Jurkat, Clone E6-1 (cell line): ENCODE measurements around the gene BMF.
A peak's percentile ranks its signal among the peaks of the same experiment; 100 is the strongest.

Source experiments
- DNase-seq: peaks from one replicate; pipeline ENCODE4 v3.0.0-alpha.2; 2011; ENCODE audit warnings: low read depth, low spot score
- H3K4me3 ChIP-seq: 2 replicates; pipeline ENCODE4 v1.5.1; 2011; ENCODE audit warnings: mild to moderate bottlenecking, low read length, control low read depth, moderate library complexity

The BMF gene

DNA sequence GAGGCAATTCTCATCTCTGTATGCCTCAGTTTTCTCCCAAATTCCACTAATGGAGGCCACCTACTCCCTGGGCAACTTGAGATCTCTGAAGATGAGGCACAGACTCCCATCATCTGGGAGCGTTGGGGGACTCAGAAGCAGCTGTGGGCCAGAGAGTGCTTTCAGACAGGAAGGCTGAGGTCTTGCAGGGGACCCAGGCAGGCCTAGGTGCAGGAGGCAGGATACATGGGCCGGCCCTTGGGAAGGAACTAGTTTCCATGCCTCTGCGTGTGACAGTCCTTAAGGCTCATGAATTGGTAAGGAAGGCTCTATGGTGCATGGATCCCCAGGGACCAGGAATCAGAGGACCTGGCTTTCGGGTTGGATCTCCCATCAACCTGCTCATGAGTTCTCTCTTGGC lies 14.5 kb downstream of the BMF start:
- DNase-seq: no peak
- no peak overlapping the region for H3K4me3 ChIP-seq

DNA sequence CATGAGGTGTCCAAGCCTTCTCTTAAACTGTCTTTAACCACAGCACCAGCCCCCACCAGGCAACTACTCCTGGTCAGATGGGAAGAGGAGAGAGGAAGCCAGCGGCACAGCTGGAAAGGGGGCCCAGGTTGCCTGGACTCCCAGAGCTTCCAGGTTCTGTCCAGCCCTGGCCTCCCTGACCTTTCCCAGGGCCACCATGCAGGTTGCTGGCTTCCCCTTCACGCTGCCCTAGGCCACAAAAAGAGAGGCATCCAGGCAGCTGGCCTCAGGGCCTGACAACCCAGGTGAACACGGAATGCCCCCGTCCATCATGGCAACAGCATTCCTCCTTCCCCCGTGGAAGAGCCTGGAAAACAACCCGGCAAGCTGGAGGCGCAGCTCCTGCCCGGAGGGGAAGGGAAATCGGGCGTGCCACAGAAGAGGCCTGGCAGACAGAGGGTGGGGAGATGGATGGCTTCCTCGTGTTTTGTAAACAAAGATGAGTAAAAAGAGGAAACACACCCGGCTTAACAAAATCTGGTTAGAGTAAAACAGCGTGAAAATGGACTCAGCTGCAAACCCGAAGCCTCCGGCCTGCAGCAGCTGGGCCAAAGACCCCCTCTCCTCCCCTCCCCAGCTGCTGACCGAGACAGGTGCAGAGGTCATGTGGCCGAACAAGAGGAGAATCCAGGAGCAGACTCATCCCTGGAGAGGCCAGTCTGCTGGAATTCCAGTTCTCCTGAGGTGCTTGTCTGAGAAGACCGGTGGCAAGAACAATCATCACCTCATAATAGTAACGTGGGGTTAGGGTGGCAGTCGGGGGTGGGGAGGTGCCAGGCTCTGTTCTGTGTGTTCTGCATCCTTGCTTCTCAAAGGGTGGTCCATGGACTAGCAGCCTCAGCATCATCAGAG lies 15.5 kb downstream of the BMF start:
- H3K4me3 ChIP-seq: no peak overlapping the region

DNA sequence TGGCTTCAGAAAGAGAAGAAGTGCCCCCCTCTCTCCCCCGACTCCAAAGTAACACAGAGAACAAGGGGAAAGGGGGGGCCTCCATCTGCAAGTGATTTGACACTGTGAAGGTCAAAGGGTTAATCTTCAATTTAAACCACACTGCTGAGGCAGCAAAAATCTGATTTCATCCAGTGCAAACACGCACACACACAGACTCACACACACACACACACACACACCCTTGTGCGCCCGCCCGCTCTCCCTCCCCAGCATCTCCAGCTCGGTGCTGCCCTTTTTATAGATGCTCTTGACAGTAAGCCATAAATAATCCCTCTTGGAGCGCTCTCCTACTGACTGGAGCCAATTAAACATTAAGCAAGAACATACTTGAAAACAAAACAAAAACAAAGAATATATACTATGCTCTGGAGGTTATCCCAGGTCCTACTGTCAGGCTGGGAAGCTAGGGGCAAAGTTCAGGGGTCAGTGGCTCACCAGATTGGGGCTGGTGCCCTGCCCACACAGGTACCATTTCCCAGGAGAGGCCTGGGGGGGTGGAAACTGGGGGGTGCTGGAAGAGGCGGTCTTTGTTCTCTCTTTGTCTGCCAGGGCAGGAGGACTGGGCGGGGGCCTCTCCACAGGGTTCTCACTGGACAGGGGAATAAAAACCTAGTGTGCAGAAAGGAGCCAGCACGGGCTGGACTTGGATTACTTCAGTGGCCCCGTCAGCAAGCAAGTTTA lies 16.3 kb downstream of the BMF start:
- no peak overlapping the region for H3K4me3 ChIP-seq
- no peak for DNase-seq

More for the DNA sequence above, 15.5 kb downstream of the BMF start:
- DNase-seq: no peak

DNA sequence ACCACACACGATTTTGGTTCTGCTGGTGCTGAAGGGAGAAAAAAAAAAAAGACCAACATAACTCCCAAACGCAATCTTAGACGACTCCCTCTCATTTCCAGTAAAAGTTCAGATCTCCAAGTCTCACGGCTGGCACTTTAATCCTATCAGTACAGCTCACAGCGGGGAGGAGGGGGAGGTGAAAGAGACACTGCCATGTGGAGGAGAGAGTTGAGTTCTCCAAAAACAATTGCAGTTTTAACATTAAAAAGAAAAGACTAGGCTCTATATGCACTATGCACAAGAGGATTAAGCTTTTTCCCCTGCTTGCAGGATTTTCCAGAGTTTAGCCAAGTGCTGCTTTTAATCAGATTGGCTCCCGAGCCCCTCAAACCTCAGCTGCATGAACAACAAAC lies 16.8 kb downstream of the BMF start:
- no peak overlapping the region for H3K4me3 ChIP-seq
- no peak for DNase-seq

DNA sequence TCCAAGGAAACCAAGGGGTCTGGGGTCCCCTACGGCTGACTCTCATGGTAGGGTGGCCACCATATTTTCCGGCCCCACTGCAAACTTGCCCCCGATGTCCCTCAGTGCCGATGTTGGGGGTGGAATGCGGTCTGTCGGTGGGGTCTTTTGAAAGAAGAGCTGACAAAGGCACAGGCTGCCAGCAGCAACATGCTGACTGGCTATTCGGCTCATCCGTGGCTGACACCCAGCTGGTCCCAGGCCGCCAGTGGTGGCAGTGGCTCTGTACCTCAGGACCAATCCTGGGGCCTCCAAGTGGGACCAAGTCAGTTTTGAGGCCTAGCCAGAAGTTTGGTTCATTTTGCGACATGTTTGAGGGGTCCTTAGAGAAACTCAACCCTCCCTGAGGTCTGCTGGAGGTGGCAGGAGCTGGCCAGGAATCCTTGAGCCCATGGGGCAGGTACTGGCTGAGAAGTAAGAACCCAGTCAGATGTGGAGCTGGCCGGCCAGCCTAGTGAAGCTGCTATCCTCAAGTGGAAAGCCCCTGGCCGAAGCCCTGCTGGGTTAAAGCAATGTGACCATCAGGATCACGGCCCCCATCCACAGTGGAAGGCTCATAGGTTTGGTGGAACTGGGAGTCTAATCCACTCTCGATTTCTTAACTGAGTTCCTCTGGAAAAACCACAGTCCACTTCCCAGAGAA lies 17.8 kb downstream of the BMF start:
- no peak for DNase-seq
- H3K4me3 ChIP-seq: no peak overlapping the region

DNA sequence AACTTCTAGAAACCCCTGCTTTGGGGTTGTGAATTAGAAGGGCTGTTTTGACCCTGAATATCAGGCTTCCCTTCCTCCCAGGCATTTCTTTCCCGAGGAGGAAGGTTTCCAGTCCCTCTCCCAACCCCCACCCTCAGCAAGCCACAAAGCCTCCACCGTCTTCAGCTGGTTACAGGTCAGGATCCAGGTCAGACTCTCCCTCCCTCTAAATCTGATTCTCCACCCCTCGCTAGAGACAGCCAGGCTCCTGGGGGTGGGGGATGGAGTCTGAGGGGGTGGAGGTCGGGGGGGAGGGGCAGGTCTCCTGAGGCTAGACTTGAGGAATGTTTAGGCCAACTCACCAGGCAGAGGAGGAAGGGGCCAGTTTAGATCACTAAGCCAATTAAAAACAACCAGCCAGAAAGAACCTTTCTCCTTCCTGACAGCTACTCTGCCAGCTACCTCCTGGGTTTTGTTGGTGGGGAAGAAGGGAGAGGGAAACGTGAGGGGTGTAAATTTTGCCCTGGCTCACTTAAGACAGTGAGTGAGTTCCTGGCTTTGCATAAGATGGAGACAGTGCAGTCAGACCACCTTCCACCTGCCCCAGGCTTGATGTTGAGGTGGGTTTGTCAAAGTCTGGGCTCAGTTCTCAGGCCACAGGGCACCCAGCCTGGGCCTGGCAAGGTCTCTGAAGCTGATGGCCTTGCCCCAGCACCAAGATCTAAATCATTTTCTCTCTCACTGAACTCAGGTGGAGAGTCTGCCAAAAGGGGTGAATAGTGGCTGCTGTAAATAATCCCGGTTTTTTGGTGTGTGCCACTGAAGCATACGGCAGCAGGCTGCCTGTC lies 19.5 kb downstream of the BMF start:
- H3K4me3 ChIP-seq: no peak overlapping the region
- DNase-seq: no peak

DNA sequence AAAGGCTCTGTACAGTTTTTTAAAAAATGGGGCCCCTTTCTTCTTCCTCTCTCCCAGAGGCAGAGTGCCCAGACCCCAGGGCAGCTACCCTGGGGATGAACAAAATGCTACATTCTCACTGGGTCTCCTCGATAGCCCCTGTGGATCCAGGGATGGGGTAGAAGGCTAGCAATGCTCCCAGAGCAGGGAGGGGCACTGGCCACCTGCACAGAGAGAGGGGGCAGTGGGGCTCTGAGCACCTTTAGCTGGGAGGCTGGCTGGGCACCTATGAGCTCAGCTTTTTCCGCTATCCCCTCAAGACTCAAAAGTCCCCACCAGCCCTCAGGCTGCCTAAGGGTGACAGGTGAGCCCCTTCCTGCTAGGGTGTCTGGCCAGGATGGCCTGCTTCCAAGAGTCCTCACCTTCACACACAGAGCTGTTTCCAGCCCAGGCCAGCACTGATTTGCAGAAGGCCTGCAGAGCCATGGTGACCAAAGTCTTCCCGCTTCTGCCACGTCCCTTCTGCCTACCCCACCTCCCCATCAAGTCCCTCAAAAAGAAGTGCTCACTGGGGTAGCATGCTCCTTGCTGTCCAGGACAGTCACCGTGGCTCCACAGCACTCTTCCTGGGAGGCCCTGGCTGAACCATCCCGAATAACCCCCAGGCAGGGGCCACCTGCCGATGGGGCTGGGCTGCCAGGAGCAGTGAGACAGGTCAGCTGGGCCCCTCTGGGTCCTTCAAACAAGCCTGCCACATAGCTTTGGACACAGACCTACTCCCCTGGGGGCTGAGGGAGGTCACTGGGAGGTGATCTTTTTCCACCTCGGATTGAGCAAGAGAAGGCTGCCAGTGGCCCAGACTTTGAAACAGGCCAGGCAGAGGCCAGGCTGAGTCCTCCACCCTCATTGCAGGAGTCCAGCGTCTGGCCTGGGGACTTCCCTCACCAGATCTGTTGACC lies 20.4 kb downstream of the BMF start:
- no peak overlapping the region for H3K4me3 ChIP-seq
- DNase-seq: no peak

DNA sequence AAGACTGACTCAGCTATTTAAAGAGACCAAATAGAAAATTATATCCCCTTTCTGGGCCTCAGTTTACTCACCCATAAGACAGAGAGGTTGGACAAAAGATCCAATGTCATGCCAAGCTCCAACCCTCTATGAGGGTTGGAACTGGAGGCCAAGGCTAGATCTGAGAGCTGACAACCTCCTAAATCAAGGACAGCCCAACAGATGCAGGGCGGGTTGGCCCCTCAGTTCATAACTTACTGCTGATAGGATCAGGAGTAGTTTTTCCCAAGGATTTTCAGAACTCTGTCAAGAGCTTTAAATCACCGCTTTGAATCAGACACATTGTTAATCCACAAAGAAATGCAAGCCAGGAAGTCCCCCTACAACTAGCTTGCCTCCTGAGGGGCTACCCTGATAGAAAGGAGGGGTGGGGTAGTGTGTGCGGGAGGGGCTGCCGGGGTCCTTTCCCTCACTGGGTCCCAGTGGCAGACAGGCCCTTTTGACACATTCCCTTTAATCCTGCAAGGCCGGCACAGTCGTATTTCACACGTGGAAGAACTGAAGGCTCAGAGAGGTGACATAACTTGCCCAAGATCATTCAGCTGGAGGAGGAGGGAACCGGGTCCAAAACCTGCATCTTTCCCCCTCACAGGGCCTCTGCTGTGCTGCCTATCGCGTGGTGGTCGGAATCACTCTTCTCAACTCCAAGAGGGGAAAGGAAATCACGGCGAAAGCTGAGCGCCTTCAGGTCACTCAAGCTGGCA lies 21.4 kb downstream of the BMF start:
- no peak for DNase-seq
- no peak overlapping the region for H3K4me3 ChIP-seq

DNA sequence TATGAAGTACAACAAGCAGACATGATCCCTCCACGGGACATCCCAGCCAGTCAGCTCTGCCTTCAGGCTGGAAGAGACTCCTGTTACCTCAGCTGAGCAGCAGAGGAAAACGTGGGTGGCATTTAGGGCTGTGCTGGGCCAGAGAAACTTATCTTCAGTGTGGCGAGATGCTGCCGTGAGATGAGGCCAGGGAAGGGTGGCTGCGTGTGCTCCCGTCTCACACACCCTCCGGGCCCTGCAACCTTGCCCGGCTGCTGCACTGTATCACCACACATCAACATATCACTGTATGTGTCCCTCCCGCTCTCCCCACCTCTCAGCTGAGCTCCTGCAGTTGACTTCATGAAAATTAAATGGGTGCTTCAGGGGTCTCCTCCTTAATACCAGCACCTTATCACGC lies 23.4 kb downstream of the BMF start:
- H3K4me3 ChIP-seq: no peak overlapping the region
- no peak for DNase-seq

DNA sequence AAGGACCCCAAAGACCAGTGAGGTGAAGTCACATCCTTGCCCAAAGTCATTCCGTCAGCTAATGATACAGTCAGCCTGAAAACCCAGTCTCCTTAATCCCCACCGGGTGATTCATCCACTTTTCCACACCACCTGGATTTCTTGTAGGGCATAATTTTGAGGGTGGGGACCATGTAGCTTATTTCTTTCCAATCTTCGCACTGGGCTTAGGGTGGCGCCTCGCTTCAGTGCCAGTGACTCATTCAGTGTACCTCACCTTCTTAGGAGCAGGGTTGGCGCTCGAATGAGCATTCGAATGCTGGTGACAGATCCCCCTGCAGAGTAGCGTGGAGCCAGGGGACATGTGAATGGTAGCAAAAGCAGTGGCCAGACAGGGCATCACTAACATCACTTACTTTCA lies 24.0 kb downstream of the BMF start:
- no peak for DNase-seq
- H3K4me3 ChIP-seq: no peak overlapping the region

DNA sequence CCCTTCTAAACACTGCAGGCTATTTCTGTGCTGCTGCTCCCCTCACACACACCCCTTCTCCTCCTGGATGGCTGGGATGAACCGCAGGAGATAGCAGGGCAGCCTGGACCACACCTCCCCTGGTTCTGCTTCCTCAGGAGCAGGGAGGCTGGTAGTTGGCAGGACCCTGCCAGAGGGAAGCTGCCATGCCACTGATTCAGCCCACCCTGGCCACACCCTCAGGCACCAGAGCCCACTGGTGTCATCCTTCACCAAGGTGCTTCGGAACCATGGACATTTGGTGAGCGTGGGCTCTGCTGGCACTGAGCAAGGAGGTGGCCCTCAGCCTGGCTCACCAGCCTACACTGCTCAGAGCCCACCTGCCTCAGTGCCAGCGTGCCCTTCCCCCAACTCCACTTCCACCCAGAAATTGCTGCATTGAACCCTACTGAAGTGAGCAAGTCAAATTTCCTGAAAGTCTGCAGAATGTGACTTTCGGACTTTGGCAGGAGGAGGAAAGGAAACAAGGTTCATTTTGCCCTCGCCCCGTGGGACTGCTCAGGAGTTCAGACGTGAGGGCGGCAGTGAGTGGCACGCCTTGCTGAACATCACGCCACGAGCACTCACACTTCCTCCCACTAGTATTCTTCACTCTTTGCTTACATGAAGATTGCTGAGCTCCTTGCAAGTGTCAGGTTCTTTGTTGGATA lies 26.3 kb downstream of the BMF start:
- DNase-seq: no peak
- H3K4me3 ChIP-seq: no peak overlapping the region

DNA sequence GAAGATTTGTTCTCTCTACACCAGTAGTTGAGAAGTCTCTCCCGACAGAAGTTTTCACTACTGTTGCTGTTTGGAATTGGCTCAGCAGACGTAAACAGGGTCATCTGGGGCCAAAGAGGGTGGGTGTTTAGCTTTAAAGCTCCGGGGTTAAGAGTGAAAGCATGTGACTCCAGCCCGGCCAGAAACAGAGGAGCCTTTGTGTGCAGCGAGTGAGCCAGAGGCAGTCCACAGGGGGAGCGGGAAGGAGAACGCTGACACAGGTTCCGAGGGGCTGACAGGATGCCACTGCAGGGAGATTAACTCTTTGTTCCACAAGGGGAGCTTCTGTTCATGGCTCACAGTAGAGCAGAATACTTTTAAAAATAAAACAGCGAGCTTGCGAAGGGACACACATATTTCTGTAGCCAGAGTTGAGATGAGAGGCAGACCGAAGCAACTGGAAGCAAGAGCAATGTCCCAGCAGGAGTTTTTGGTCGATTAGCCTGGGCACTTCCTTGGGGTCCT lies 26.9 kb downstream of the BMF start:
- peak overlapping the region; percentile 35 for H3K4me3 ChIP-seq
- peak; percentile 55 for DNase-seq

DNA sequence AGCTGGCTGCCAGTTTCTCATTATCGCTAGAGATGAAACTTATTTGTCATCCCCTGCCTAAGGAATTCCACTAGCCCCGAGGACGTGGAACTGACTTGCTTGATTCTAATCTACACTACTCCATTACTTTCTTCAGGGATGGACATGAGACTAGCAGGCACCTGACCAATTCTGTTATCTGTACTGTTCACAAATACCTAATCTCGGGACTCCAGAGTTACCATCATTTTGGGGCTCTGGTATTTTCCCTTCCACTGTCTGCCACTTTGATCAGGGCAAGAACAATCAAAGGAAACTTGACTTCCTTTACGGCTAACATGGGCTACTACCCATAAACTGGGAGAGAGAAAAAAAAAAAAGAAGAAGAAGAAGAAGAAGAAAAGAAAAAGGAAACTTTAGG lies 27.8 kb downstream of the BMF start:
- no peak for DNase-seq
- H3K4me3 ChIP-seq: no peak overlapping the region

DNA sequence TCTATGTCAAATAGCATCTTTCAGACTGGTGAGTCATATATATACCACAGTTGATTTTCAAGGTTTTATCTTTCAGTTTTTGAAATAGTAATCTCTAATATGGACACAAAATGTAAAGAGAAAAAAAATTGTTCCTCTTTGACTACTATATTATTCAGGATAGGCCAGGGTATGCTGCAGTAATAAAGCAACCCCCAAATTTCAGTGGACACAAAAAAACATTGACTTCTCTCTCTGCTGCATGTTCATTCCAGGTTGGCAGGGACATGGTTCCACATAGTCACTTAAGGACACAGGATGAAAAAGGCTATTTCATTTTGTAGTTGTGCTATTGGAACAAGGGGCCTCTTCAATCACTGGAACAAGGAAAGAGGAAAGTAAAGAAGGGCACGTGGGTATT lies 28.6 kb downstream of the BMF start:
- H3K4me3 ChIP-seq: no peak overlapping the region
- no peak for DNase-seq

DNA sequence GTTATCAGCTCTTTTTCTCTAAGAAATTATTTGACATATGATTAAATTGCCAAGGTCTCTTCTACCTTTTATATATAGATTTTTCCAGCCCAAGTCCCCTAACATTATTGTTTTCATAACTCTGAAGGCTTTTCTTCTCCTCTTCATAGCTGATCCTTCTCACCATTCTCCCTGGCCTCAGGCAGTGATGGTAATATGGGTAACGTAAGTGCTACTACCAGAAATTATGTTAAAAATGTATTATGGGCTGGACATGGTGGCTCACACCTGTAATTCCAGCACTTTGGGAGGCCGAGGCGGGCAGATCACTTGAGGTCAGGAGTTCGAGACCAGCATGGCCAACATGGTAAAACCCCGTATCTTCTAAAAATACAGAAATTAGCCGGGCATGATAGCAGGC lies 29.2 kb downstream of the BMF start:
- H3K4me3 ChIP-seq: no peak overlapping the region
- DNase-seq: no peak

DNA sequence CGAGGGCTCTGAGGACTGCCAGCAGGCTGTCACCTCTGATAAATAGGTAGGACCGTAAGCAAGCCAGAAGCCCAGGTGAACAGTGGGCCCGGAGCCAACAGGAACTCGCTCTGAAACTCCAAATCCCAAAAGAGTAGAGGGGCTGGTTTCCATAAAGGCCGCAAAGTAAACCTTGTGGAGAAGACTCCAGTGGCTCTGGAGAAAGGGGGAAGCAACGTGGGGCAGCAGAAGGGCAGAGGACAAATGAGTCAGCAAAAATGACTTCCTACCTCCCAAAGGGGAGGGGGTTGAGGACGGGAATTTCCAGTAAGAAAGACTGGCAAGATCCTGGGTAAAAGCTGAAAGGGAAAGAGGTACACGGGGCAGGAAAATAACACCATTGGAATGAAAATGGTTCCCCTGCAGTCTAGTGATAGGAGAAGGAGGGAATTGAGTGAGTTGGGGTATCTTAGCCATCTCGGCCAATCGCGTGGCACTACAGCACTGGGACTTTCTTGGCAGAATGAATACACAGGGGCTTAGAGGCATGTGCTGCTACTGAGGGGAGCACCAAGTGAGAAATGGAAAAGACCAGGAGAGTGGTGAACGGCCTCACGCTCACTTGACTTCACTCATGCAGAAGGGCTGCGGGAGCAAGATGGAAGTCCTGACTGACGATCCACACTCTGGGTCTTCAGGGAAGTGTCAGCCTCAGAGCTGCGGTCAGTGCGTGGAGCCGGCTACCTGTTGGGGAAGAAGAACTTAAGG lies 33.2 kb downstream of the BMF start:
- DNase-seq: no peak
- no peak overlapping the region for H3K4me3 ChIP-seq
